GM18868 (cell line): ENCODE data around the gene CEP126.
A peak's percentile ranks its signal among the peaks of the same experiment; 100 is the strongest.
"Not testable (repeated sequence)": the region's sequence is repeated elsewhere in the genome, so short reads cannot be mapped to it uniquely, and the experiment has no call there.

Source experiments
- ATAC-seq: cut with Tn5 transposase; IDR thresholded peaks from one replicate; pipeline ENCODE4 v1.9.1; 2021; ENCODE audit warnings: mild to moderate bottlenecking, moderate library complexity; ENCODE audit not compliant: unreplicated experiment

Gene CEP126

DNA sequence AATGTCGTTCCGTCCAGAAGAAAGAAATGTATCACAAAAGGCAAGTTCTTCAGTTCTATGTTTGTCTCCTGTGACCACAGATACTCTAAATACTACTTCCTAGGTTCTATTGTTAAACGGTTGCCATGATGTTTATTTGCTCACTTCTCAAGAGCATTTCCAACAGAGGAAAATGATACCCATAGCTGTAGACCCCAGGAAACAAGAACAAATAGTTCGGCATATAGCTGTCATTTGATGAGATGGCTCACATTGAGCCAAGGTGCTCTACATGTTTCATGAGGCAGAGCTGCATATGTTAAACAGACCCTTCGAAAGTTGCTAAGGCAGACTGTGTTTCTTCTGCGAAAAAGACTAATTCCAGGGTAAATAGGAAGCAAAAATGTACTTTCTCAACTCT lies 16.9 kb downstream of the CEP126 start:
- ATAC-seq = no peak

DNA sequence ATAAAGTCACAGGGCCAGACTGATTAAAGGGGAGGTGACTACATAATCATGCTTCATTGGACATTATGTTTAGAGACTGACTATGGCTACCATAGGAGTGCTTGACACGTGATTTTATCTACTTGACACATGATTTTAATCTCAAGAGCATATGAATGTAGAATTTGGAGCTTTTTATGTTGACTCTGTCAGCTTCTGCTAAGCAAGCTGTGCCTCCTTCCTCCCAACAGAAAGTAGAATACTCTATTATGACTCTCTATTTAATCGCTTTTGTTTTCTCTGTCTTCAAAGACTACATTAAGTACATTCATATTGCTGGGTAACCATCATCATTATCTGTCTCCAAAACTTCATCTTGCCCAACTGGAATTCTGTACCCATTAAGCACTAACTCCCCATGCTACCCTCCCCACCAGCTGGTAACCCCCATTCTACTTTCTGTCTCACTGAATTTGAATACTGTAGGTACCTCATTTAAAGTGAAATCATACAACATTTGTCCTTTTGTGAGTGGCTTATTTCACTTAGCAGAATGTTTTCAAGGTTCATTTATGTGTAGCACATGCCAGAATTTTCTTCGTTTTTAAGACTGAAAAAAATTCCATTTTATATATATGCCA lies 26.2 kb downstream of the CEP126 start:
- ATAC-seq = no peak

DNA sequence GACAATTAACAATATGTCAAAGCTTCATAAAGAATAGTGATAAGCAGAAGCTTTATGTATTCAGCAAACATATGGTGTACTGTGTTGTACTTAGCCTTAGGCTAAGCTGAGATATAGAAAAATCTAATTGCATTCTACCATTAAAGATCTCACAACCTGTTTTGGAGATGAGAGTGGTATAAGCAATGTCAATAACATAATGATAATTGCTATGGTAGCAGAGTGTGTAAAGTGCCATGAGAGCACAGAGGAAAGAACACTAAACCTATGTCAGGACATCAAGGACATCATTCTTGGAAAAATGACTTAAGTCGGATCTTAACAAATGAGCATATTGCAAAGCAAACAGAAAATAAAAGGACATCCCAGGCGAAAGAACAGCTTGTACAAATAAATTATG lies 30.1 kb downstream of the CEP126 start:
- no peak for ATAC-seq

DNA sequence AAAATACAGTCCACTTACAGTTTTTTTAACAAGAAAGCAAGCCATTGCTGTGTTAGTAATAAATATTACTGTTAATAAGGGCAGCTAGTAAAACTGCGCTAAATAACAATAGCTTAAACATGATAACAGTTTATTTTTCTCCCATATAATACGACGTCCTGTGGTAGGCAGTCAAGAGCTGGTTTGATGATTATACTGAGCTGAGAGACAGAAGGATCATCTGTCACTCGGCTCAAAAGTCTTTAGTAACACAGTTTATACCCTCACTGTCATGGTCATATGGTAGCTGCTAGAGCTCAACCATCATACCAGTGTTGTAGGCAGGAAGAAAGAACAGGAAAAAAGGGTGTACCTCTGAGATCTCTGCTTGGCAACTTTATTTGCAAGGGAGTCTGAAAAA lies 30.6 kb downstream of the CEP126 start:
- ATAC-seq = no peak

DNA sequence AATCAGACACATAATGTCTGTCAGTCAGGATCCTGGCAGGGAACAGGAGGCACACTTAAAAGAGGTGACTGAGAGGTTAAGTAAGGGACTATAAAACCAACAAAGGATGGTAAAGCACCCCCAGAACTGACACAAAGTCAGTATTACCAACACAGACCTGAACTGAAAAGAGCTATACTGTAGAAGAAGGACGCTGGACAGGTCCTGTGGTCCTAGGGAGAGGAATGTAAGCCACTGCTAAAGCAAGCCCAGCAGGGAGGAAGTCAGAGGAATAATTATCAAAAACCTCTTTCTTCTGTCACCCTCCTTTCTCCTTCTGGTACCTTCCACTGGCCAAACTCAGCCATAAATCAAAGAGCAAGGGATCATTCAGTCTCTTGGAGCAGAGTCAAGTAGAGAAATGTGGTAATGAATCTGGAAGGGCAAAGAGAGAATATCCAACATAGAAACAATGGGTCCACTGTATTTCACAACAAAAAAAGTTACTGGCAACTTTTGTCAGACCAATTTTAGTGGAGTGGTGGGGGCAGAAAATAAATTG lies 34.9 kb downstream of the CEP126 start:
- no peak for ATAC-seq

DNA sequence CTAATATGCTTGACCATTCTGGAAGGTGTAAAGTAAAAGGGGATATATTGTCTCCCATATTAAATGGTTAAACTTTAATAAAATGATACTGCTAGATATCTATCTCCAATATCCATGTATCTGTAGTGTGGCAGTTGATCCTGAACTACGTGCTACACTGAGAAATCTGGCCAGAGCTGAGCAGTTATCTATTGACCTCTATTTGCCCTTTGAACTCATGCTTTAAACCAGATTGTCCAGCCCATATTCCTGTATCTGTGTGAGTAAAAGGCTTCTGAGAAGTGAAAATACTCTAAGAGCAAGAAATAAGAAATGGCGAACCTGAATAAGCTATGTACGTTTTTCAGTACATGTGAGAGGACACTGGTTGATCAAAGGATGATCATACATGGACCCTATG lies 40.5 kb downstream of the CEP126 start:
- ATAC-seq = no peak

DNA sequence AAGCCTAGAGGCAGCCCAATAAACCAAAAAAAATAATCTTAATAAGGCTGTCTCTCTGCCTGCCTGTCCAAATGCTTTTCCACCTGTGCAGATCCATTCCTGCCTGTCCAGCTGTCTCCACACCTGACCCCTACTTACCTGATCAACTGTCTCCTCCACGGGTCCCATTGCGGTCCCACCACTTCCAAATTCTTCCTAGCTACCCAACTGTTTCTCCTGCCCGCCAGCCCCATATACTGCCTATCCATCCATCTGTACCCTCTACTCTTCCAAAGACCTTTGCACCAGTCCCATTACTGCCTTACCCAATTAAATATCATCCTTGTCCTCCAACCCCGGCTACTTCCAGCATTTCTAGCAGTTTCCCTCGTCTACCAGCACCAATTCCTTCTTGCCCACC lies 40.9 kb downstream of the CEP126 start:
- ATAC-seq = no peak

DNA sequence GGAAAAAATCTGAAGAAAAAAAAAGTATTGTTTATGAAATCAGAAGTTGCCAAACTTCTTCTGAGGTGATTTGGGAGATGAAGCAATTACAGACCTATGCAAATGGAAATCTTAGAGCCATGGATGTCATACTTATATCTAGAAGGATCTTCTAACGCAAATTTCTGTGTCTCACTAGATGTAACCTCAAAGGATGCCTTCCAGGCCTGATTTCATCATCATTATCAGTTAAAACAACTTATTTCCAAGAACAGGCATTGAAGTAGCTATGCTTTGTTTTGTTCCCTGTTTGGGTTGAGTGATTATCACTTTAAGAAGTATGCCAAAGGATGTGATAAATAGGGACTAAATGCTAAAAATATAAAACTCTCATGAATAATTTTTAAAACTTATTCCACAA lies 45.4 kb downstream of the CEP126 start:
- ATAC-seq = no peak

DNA sequence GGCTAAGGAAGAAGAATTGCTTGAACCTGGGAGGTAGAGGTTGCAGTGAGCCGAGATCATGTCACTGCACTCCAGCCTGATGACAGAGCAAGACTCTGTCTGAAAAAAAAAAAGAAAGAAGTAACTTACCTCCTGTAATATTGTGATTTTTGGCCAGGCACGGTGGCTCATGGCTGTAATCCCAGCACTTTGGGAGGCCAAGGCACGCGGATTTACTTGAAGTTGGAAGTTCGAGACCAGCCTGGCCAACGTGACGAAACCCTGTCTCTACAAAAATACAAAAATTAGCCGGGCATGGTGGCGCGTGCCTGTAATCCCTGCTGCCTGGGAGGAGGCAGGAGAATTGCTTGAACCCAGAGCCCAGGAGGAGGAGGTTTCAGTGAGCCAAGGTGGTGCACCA lies 49.4 kb downstream of the CEP126 start:
- ATAC-seq = not testable (repeated sequence)

DNA sequence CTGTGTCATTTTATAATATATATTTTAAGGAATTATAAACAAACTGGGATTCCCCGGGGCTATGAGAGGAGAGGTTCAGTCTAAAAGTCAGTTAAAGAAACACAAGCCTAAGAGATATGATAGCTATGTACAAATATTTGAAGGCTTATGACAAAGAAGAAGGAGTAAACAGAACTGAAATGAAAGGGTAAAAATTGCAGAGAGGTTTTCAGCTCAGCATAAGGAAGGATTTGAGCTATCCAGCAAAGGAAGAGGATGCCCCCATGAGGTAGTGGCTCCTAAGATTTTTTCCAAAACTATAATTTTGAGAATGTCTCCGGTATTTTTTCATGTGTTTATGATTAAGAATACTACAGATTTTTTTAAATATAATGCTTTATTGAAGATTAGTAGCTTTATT lies 59.4 kb downstream of the CEP126 start:
- ATAC-seq = no peak

DNA sequence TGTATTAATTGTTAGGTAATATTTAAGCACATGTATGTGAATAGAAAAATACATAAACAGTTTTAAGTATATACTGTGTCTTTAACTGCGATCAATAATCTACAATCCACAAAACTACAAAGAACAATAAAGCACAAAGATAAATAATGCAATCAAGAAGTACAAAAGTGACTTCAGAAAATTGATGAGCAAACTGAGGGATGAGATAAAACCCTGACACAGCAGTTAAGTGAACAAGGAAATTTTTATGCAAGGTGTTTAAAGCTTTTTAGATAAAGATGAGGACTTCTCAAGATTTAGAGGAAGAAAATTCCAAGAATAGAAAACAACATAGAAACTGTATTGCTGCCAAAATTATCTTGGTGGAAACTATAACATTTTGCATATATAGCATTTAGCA lies 60.0 kb downstream of the CEP126 start:
- ATAC-seq = no peak

DNA sequence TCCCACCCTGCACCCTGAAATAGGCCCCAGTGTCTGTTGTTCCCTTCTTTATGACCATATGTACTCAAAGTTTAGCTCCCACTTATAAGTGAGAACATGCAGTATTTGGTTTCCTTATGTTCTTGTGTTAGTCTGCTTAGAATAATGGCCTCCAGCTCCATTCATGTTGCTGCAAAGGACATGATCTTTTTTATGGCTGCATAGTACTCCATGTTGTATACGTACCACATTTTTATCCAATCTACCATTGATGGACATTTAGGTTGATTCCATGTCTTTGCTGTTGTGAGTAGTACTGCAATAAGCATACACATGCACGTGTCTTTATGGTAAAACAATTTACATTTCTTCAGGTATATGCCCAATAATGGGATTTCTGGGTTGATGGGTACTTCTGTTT lies 60.9 kb downstream of the CEP126 start:
- no peak for ATAC-seq

DNA sequence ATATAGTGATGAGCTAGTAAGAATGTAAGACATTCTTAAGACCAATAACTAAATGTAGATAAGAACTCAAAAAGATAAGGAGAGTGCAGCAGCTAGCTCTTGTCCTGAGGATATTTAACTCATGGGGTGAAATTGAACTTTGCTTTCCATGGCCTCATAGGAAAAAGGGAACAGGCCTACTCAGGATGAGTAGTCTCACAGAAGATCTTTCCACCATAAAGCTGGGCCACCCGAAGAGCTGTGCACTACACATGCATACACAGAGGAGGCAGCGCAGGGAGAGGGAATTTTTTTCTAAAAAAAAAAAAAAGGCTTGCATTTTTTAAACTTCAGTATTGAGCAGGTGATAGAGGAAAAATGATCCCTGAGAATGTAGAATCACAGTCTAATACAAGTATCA lies 72.6 kb downstream of the CEP126 start:
- no peak for ATAC-seq

DNA sequence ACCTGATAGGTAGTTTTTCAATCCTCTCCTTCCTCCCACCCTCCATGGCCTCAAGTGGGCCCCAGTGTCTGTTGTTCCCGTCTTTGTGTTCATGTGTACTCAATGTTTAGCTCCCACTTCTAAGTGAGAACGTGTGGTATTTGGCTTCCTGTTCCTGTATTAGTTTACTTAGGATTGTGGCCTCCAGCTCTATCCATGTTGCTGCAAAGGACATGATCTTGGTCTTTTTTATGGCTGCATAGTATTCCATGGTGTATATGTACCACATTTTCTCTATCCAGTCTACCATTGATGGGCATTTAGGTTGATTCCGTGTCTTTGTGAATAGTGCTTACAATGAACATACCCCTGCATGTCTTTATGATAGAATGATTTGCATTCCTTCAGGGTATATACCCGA lies 78.4 kb downstream of the CEP126 start:
- no peak for ATAC-seq

DNA sequence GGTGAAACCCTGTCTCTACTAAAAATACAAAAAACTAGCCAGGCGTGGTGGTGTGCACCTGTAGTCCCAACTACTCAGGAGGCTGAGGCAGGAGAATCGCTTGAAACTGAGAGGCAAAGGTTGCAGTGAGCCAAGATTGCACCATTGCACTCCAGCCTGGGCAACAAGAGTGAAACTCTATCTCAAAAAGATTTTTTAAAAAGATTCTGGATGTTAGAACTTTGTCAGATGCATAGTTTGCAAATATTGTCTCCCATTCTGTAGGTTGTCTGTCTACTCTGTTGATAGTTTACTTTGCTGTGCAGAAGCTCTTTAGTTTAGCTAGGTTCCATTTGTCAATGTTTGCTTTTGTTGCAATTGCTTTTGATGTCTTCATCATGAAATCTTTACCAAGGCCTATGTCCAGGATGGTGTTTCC lies 79.3 kb downstream of the CEP126 start:
- not testable (repeated sequence) for ATAC-seq

DNA sequence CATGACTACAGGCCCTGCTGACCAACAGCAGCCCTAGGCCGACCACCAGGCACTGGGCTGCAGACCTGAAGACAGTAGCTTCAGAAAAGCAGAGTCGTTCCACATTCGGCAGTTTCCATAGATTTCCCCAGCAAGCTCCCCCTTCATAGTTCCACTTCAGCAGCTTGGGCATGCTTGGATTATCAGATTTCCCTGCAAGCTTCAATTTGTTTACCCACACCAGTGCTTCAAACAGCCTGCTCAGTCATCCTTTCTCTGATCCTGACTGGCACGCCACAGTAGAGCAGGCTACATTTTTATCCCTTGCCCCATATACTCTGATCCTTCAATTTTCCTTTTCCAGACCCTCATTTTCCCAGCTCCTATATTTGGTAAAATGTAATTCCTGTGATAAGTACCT lies 81.3 kb downstream of the CEP126 start:
- no peak for ATAC-seq

DNA sequence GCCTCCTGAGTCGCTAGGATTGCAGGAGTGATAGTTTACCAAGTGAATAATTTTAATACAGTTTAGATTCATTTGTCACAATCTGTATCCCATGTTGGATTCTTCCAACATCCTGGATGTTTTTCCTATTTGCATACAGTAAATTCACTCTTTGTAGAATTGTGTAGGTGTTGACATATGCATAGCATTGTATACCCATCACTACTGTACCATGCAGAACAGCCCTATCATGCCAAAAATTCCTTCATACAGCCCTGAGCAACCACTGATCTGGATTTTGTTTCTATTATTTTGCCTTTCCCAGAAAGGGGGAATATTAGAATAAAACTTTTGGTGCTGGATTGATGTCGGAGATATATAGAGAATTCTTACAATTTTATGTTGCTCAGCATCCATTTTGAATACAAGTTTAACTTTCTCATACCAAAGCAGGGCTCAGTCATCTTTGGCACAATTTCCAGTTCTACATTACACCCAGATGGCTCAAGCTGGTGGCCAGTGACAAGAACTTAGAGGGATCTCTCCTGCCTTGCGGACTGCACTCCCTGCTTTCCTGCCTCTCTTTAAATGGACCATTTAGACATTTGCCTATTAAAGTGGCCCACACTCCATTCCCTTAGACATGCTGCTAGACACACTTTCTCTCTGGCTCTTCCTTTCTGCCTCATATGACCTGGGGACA lies 87.0 kb downstream of the CEP126 start:
- ATAC-seq = no peak

DNA sequence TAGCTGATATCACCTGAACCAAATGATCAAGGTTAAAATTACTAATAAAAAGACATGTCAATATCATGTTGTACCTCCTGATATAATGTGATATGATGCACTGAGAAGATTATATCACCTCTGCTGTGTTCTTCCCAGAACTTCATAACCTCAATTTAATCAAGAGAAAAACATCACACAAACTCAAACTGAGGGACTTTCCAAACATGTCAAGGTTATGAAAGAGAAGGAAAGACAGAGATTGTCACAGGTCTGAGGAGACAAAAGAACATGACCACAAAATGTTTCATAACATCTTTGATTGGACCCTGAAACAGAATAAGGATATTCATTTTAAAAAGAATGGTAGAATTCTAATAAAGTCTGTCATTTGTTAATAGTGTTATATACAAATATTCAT lies 89.4 kb downstream of the CEP126 start:
- no peak for ATAC-seq

DNA sequence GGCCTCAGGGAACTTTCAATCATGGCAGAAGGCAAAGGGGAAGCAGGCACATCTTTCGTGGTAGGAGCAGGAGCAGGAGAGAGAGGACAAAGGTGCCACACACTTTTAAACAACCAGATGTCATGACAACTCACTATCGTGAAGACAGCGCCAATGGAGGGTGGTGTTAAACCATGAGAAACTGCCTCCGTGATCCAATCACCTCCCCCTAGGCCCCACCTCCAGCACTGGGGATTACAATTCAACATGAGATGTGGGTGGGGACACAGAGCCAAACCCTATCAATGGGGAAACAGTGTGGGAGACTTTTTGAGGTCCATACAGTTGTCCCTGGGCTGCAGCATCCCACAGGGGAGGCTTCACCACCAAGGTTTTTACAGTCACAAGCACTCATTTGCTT lies 90.5 kb downstream of the CEP126 start:
- no peak for ATAC-seq

DNA sequence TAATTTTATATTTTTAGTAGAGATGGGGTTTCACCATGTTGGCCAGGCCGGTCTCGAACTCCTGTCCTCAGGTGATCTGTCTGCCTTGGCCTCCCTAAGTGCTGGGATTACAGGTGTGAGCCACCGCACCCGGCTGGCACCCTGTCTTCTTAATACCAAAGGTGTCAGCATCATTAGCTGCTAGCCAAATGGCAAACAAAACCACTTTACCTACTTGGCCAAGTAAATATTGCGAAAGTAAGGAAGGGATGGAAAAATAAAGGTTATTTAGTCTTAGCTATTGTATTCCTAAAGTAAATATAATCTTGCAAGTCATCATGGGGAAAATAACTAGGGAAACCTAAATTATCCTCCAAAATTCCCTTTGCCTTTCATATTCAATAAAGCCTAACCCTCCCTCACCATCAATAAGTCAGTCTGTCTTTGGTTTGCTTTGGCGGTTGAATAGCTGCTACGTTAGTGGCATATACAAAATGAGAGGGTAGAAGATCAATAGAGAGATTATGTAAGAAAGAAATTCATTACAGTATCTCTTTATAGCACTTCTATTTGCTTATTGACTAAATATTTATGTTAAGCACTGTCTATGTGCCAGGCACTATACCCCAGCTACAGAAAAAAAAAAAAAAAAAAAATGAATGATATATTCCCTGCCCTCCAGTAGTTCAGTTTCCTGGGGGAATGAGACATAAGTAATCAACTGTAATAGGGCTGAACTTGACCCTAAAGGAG lies 92.2 kb downstream of the CEP126 start:
- ATAC-seq = no peak

DNA sequence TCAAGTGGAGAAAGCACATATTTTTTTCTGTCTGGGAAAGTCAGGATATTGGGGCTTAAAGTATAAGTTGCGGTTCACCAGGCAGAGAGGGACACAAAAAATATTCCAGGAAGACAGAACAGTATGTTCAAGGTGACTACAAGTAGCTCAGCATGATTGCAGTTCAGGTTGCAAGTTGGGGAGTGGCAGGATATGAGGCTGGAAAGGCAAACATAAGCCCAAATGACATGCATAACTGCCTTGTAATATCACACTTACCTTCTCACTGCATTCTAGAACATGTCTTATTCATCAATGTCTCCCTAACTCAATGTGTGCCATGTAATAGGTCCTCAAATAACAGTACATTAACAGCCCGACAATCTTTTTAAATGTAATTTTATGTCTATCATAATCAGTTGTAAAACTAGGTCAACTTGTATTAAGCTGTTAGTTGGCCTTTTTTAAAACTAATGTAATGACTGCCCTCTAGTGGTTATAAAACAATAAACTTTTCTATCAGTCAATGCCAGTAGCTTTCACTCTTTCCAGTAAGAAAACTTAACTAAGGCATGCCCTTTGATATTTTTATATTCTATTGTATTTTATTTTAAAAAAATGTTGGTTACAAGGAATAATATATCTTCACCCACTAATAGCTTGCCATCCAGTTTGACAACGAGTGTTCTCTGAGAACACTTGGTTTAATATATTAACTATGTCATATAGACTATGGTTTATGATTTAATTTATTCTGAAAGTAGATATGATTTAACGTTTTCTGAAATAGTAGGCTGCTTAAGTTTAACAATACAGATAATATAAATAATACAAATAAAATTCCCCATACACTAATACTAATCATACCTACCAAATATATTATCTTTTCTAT lies 93.0 kb downstream of the CEP126 start:
- peak; percentile 82 for ATAC-seq
